CD1c-positive myeloid dendritic cell (primary cell): ENCODE results near the gene ADCY3.

ENCODE experiments used
- DNase-seq: peaks from one replicate; pipeline ENCODE4 v3.0.0-alpha.2; 2016; ENCODE audit errors: extremely low spot score

The ADCY3 gene

GRCh38 chr2:24920098-24920808 is at the start of gene ADCY3:
Gene ADCY3, minus strand, starts transcription at chr2:24920237. Its CDS starts 1,250 bp downstream, at chr2:24918987.
- peak; percentile 62 for DNase-seq

- no peak for DNase-seq
Observed at GRCh38 chr2:24969784-24970183, 49.7 kb upstream of the ADCY3 start.

- no peak for DNase-seq
Observed at GRCh38 chr2:24961903-24962302, 41.9 kb upstream of the ADCY3 start.

- DNase-seq: no peak
Observed at GRCh38 chr2:24959761-24960160, 39.7 kb upstream of the ADCY3 start.

GRCh38 chr2:24958411-24958935 is 38.4 kb upstream of the ADCY3 start:
- DNase-seq: no peak

- no peak for DNase-seq
Observed at GRCh38 chr2:24957976-24958375, 37.9 kb upstream of the ADCY3 start.

- DNase-seq: no peak
Observed at GRCh38 chr2:24957221-24957620, 37.2 kb upstream of the ADCY3 start.

- DNase-seq: no peak
Observed at GRCh38 chr2:24955921-24956320, 35.9 kb upstream of the ADCY3 start.

GRCh38 chr2:24955232-24955631 is 35.2 kb upstream of the ADCY3 start:
- DNase-seq: no peak

- no peak for DNase-seq
Observed at GRCh38 chr2:24950102-24950501, 30.1 kb upstream of the ADCY3 start.

- DNase-seq: no peak
Observed at GRCh38 chr2:24948506-24948905, 28.5 kb upstream of the ADCY3 start.

- no peak for DNase-seq
Observed at GRCh38 chr2:24947561-24948157, 27.6 kb upstream of the ADCY3 start.

GRCh38 chr2:24945907-24946306 is 25.9 kb upstream of the ADCY3 start:
- no peak for DNase-seq

GRCh38 chr2:24943427-24944053 is 23.5 kb upstream of the ADCY3 start:
- no peak for DNase-seq

GRCh38 chr2:24939353-24939752 is 19.3 kb upstream of the ADCY3 start:
- DNase-seq: no peak

- DNase-seq: no peak
Observed at GRCh38 chr2:24937236-24937635, 17.2 kb upstream of the ADCY3 start.

- no peak for DNase-seq
Observed at GRCh38 chr2:24935145-24935544, 15.1 kb upstream of the ADCY3 start.

GRCh38 chr2:24932715-24933114 is 12.7 kb upstream of the ADCY3 start:
- DNase-seq: no peak

- no peak for DNase-seq
Observed at GRCh38 chr2:24930768-24931167, 10.7 kb upstream of the ADCY3 start.

GRCh38 chr2:24929230-24929629 is 9.2 kb upstream of the ADCY3 start:
- no peak for DNase-seq

- DNase-seq: no peak
Observed at GRCh38 chr2:24928036-24928435, 8.0 kb upstream of the ADCY3 start.

GRCh38 chr2:24926602-24927252 is 6.7 kb upstream of the ADCY3 start:
- DNase-seq: peak; percentile 41
